H4 (cell line): ENCODE measurements around the gene DACT2. TPM values are rescaled to one million over a fixed set of nuclear protein-coding genes. Genes with fewer than 3 reads are reported as not detected.
"Not testable (repeated sequence)": the region's sequence is repeated elsewhere in the genome, so short reads cannot be mapped to it uniquely, and the experiment has no call there.

Experiments
- DNase-seq: peaks from one replicate; pipeline ENCODE4 v3.0.0-alpha.2; 2015; ENCODE audit warnings: low spot score
- total RNA-seq: library from RNA; depleted of rRNA; stranded (reverse); fragments of >200 nt; shearing (Covaris generic); gene quantifications from 2 replicates; pipeline ENCODE4 v1.2.3, GENCODE V29; 2014; rRNA removed

The DACT2 gene, protein sequence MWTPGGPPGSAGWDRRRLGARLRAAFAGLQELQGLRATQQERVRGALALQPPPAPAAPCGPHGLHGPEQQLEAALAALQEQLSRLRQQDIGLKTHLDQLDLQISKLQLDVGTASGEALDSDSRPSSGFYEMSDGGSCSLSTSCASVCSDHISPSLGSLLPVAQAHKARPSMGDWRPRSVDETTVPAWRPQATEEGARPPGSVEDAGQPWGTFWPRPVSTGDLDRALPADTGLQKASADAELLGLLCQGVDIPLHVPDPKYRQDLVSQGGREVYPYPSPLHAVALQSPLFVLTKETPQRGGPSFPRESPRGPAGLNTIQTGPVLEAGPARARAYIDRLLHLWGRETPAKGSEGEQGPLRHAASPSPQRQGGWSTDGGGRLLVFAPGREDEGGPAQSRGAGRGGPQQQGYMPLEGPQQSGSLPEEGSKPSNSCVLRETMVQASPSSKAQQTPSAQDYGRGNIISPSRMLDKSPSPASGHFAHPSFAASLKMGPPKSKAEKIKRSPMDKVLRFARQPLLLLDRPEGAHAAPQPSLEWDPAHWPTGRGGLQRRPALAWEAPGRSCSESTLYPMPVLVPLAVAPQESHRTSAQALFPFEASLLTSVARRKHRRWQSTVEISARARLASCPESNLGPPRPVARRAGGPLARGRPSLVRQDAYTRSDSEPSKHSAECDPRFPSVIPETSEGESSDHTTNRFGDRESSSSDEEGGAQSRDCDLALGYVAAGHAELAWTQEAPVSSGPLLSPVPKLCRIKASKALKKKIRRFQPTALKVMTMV
- total RNA-seq: not detected in 2 replicates

DNA sequence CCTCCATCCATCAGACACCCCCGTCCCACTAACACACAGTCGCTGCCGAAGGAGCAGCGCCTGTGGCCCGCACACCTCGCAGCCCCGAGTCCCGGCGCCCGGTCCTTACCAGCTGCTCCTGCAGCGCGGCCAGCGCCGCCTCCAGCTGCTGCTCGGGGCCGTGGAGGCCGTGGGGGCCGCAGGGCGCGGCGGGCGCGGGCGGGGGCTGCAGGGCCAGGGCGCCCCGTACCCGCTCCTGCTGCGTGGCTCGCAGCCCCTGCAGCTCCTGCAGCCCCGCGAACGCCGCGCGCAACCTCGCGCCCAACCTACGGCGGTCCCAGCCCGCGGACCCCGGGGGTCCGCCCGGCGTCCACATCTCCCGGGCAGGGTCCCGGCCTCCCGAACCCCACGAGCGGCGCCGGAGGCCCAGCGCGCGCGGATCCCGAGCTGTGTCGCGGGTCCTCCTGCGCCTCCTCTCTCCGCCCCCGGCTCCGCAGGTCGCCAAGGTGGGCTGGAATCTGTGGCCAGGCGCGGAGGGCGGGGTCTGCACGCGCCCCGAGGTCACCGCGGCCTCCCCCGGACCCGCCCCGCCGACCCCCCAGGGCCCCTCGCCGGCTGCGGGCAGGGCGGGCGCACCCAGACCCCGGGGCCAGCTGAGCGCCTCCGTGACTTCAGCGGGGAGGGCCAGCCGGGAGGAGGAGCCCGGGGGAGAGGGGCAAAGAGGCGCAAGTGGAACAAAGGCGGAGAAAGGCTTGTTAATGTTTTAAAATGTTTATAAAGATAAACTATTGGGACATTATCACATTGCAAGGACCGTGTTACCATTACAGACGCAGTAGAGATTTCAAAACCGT, at the start of gene DACT2:
DACT2 (minus strand) TSS at position 499 of the 833 bp plus-strand sequence; CDS start at position 355, 144 bp downstream.
- DNase-seq: no peak

DNA sequence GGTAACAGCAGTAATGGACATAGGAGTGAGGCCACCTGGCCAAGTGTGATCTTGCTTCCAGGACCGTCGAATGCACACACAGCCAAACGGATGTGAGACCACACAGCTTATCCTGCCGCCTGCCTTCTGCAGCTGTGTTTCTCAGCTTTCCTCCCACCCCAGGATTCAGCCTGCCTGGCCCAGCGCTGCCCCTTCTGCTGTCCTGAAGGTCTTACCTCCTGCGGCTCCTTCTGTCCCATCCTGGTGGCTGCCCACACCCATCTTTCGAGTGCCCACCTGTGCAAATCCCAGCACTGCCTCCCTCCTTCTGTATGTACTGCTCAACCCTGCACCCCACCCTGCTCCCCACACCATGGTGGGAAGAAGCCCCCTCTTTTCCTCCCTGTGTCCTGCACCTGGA, 49.4 kb upstream of the DACT2 start:
- DNase-seq: no peak

DNA sequence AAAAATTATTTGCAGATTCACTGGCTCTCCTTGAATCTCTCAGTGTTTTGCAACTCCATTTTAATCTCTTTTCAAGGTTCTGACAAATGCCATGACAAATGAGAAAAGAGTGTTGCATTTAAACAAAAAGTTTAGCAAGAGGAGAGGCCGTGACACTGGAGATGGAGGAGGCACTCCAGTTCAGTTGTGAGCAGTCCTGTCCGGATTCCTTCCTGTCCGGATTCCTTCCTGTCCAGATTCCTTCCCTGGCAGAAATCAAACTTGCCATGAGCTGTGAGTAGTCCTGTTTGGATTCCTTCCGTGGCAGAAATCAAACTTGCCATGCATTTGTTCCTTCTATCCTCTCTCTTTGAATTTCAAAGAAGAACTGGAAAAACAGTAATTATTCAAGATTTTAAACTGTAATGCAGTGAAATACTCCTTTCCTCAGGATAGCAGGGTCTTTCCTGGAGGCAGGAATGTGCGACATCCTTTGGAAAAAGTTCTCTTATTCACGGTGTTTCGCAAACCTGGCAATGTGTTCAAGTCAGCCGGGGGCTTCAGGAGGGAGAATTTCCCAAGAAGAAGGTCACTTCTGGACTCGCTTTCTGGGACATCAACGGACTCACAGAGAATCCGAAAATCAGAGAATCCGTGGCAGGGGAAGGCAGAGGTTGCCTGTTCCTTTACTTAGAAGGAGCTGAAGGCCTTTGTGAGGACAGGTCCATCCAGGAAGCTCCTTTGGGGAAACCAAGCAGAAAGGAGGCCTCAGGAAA, 48.7 kb upstream of the DACT2 start:
- DNase-seq: no peak

DNA sequence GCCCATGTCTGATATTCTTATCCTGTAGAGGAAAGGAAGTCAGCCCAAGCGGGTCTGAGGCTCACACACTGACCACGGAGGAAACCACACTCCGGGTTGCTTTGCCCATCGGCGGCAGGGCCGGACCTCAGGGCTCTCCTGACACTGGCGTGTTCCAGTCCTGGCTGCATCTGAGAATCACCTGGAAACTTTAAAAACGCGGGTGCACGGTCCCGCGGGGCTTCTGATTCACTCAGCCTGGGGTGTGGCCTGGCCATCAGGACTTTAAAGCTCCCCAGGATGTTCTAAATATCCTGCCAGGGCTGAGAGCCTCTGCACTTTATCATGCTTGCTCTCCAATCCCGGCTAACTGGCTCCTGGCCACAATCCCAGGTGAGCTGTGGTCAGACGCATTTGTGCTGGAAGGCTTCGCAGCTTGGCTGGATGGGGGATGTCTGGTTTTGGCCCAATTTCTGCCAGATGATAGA, 47.7 kb upstream of the DACT2 start:
- DNase-seq: no peak

DNA sequence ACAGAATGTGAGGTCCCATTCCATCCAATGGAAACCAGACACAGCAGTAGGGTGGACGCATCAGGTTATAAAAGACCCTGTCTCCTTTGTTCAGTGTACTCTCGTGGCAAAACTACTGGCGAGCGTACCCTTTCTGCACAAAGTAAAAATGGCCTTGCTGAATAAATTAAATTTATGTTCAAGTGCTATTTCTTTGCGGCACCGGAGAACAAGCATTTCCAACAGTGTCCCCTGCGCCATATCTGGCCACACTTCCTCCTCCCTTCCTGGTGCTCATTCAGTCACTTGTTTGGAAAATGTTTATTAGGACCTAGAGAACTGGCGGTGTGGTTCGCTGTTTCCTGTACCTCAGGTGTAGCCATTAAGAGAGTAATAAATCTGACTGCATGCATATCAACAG, 46.9 kb upstream of the DACT2 start:
- DNase-seq: no peak

DNA sequence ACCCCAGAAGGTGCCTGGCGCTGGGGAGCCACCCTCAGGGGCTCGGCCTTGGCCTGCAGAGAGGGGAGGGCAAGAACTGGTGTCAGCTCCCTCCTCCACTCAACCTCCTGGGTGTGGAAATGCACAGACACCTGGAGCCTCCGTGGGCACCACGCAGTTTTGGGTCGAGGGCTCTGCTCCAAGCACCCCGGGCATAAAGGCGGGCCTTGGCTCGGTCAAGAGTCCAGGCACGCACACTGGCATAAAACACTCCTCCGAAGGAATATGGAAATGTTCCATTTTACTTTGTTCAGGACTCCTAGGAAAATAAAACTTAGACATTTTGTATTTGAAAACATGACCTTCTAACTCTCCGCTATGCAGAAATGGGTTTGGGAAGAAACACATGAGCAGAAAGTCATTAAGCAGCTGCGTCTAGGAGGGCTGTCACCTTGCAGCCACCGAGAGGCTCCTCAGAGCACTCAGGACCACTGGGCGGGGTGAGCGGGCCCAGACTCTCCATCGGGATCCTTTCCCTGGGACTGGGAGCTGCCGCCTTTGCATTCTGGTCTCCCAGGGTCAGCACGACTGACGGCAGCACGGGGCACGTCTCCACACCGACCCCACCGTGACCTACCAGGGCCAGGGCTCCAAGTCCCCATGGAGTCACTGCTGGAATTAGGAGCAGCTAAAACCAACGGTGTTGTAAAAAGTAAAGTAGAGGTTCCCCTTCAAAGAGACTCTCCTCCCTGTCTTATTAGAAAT, 46.0 kb upstream of the DACT2 start:
- no peak for DNase-seq

DNA sequence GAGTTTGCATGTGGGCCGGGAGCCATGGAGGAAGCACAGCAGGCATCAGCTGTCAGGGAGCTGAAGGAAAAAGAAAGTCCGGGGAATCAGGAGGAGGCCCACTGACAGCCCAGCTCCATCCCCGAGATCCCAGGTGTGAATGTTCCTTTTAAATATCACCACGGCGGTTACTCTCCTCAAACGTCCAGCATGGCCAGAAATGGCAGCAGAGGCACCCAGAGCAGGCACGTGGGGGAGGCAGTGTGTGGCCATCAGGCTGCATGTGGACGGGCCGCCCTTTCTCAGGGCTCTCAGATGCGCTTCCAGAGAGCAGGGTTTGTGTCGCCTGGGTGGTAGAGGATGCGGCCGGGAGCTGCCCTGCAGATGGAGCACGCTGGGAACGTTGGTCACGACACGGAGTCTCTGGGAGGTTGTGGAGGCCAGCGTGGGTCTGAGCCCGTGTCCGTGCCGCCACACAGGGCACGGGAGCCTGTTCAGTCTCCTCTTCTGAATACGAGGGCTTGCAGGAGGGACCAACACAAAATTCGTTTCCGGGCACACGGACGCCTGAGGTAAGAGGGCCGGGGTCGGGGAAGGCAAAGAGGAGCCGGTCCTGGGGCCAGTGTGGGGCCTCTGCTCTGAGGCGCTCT, 45.3 kb upstream of the DACT2 start:
- DNase-seq: no peak

DNA sequence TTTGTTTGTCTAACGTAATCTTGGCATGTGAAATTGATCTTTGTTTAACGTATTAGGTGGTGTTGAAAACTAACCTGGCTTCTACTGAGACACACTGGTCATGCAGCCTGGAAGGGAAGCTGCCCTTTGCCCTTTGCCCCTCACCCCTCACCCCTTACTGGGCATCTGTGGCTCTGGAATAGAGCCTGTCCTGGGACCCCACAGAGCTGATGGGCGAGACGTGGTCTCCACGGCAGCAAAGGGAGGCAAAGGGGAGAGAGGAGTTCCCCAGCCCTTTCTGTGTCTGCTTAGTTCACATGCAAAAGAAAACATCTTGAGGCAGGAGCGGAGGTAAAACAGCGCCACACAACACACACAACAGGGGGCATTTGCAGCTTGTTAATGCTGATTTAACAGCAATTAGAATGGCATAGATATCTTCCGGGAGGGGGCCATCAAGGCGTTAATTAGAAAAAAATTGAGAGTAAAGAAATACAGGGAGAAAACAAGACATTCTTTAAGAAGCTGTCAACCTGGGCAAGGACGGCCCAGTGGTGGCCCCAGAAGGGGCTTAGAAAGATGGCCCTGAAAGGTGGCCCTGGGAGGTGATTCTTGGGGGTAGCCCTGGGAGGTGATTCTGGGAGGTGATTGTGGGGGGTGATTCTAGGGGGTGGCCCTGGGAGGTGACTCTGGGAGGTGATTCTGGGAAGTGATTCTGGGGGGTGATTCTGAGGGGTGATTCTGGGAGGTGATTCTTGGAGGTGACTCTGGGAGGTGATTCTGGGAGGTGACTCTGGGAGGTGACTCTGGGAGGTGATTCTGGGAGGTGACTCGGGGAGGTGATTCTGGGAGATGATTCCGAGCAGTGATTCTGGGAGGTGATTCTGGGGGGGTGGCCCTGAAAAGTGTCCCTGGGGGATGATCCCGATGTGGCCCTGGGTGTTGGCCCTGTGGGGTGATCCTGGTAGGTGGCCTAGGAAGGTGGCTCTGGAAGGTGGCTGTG, 44.5 kb upstream of the DACT2 start:
- no peak for DNase-seq

DNA sequence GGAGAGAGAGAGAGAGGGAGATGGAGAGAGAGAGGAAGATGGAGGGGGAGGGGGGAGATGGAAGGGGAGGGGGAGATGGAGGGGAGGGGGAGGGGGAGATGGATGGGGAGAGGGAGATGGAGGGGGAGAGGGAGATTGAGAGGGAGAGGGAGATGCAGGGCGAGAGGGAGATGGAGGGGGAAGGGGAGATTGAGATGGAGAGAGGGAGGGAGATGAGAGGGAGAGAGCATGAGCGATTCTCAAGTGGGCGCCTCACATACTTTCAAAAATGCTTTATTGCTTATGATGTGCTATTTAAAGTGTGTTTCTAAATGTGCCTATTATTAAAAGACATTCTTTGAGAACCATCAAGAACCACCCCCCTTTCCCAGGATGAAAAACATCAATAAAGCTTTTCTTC, 43.7 kb upstream of the DACT2 start:
- no peak for DNase-seq

DNA sequence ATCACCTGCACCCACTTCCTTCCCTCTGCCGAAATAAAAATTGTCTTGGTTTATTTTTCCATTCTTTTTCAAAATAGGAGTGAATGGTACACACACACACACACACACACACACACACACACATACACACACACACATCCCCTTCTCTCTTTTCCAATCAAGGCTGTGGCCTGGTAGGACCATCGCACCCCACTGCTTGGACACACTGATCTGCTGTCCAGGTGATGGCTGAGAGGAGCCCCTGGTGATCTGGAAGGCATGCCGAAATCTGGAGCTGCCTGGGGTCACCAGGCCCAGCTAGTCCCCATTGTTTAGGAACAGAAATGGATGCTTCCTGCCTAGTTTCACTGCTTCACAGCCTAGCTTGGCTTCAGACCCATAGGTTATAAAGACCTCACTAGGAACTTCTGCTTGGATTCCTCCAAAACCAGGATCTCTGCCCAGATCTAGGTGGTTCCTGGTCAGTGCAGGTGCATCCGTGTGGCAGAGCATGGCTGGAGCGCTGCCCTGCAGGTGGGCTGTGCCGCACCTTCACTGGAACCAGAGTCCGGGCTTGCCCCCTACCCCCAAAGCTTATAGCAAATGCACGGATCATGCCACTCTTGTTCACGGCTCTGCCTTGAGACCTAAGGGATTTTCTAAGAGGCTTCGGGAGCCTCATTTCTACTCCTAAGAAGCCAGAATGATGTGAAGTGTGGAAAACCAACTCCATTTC, 42.9 kb upstream of the DACT2 start:
- no peak for DNase-seq

DNA sequence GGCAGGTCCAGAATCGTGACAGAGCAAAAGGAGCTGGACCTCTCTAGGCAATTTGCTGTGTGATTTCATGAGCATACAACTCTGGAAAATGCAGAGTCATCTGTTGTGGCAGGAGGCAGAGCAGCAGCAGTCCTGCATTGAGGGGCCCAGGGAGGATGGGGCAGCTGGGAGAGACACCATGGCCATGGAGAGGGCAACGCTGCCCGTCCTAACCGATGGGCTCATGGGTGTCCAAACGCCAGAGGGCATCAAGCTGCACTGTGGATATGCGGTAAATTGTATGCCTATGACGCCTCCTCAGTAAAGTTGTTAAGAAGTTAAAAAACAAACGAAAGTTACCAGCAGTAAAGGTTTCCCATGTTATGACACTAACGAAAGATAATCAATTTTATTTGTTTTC, 42.2 kb upstream of the DACT2 start:
- no peak for DNase-seq

DNA sequence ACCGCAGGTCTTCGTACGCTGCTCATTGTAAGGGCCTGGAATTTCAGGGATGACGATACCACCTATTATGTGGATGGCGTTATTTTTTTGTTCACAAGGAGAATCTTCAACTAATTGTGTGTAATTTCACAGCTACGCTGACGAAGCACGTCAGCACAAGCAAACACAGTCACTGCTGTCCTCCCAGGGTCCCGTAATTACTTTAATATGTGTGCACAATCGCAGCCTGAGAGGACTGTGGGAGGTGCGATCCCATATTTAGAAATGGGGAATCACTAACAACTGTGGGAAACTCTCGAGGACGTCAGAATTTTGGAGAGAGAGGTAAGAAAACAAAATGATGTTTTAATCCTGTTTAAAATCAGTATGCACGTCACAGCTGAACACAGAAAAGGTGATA, 40.2 kb upstream of the DACT2 start:
- DNase-seq: no peak

DNA sequence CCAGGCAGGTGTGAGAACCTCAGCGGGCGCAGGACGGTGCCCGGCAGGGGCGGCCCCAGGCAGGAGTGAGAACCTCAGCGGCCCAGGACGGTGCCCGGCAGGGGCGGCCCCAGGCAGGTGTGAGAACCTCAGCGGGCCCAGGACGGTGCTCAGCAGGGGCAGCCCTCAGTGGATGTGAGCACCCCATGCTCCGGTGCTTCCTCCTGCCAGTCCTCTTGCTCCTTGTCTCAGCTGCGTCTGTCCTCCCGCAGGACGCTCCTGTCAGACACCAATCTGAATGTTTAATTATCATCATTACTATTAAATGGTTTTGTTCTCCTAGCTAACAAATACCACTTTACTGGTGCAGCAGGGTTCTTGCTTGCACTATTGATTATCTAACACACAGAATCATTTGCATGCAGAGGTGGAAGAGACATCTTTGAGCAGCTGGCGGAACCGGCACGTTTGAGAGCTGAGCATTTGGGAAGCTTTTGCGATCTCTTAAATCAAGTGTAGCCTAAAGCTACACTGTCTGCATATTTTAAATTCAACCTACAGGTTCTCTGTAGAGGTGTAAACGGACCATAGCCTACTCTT, 39.4 kb upstream of the DACT2 start:
- no peak for DNase-seq

DNA sequence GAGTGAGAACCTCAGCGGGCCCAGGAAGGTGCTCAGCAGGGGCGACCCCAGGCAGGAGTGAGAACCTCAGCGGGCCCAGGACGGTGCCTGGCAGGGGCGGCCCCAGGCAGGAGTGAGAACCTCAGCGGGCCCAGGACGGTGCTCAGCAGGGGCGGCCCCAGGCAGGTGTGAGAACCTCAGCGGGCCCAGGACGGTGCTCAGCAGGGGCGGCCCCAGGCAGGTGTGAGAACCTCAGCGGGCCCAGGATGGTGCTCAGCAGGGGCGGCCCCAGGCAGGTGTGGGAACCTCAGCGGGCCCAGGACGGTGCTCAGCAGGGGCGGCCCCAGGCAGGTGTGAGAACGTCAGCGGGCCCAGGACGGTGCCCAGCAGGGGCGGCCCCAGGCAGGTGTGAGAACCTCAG, 37.3 kb upstream of the DACT2 start:
- DNase-seq: not testable (repeated sequence)

DNA sequence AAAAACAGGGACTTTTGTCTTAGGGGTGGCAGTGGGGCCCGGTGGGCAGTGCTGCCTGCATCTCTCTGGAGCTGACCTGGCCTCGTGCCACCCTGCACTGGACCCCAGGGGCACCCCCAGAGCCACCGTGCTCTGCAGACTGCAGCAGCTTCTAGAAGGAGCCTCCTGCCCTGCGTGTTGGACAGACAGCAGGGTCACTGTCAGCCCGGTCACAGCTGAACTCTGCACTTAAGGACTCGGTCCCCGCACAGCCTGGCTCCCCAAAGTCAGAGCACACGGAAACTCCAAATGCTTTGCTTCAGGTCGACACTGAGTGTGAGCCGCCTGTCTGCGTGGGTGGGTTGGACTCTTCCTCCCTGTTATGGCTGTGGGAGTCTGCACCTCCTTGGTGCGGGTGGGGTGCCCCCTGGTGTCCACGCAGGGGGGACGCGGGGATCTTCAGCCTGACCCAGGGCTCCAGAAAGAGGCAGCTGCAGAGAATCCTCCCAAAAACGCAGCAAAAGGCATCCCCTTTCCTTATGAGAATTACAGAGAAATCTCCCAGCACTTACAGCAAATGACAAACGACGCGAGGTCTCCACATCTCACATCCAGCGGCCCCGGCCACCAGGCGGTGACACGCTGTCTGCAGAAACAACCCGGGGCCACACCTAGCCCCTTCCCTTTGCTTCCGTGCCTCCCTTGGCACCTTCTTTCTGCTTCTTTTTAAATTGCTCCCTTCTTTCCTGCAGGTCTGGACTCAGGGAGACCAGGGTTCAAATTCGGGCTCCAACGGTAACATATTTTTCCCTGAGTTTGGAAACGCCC, 36.3 kb upstream of the DACT2 start:
- no peak for DNase-seq

DNA sequence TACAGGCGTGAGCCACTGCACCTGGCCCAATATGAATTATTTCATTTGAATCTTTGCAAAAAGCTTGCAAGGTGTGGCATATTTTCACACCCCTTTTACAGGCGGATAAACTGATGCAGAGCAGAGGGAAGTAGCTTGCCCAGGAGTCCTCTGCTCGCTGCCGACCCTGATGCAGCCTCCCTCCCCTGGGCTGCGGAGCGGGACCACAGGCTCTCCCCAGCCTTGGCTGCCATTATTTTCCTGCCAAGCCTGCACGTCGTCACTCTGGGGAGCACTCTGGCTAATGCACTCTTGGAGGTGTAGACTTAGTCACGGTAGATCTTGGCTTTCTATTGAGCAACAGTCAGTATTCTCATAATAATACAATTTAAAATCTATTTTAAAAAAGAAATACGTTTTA, 34.8 kb upstream of the DACT2 start:
- DNase-seq: no peak

DNA sequence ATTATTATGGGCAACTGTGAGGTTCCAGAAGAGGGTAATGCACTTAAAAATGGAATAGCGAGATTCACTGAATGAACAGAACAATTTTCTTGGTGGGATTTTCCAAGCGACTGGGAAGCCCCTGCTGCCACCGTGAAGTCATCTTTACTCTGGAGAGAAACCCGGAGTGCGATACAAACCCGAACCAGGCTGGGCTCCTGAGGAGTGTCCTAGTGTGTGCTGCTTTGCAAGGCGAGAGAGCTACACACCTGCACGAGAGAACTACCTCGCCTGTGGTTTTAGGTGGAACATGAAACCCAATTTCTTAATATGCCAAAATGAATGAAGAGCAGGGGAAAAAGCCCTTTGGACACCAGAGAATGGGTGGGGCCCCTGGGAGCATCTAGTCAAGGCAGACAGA, 33.5 kb upstream of the DACT2 start:
- no peak for DNase-seq
